ENCODE results near the gene AKAP1. TPM values are rescaled to one million over a fixed set of nuclear protein-coding genes. Genes with fewer than 3 reads are reported as not detected.

Gene AKAP1, protein sequence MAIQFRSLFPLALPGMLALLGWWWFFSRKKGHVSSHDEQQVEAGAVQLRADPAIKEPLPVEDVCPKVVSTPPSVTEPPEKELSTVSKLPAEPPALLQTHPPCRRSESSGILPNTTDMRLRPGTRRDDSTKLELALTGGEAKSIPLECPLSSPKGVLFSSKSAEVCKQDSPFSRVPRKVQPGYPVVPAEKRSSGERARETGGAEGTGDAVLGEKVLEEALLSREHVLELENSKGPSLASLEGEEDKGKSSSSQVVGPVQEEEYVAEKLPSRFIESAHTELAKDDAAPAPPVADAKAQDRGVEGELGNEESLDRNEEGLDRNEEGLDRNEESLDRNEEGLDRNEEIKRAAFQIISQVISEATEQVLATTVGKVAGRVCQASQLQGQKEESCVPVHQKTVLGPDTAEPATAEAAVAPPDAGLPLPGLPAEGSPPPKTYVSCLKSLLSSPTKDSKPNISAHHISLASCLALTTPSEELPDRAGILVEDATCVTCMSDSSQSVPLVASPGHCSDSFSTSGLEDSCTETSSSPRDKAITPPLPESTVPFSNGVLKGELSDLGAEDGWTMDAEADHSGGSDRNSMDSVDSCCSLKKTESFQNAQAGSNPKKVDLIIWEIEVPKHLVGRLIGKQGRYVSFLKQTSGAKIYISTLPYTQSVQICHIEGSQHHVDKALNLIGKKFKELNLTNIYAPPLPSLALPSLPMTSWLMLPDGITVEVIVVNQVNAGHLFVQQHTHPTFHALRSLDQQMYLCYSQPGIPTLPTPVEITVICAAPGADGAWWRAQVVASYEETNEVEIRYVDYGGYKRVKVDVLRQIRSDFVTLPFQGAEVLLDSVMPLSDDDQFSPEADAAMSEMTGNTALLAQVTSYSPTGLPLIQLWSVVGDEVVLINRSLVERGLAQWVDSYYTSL
- total RNA-seq (2014; rRNA removed; shearing (Covaris generic)) = 27.2 and 30.1 TPM in 2 replicates

DNA sequence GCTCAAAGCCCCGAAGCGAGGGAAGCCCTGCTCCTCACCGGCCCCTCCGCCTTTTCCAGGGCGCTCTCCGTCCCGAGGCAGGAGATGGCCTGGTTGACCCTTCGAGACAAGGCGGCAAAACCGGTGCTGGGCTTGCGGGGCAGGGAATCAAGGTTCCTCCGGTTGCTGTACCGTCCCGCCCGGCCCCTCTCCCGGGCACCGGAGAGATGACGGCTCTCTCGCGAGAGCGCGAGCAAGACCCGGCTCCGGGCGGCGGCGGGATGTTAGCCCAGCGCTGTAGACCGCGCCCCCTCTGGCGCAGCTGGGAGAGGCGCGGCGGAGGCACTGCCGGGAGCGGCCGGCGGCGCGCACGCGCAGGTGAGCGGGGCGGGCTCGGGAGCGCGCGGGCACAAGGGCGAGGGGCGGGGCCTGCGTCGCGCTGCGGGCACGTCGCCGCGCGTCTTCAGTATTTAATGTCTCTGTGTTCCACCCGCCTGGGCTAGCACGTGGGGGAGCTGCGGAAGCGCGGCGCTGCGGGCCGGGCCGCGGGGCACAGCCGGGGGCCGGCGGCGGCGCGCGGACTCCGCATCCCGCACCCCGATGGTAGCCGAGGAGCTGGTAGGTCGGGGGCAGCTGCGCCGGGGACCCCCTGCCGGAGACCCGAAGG is at the start of gene AKAP1:
Gene AKAP1 (plus strand): TSS at position 445 of the 646 bp plus-strand sequence. CDS start 20,219 bp downstream, outside the sequence.
- peak; percentile 95 for DNase-seq (ENCODE audit: low read depth)

DNA sequence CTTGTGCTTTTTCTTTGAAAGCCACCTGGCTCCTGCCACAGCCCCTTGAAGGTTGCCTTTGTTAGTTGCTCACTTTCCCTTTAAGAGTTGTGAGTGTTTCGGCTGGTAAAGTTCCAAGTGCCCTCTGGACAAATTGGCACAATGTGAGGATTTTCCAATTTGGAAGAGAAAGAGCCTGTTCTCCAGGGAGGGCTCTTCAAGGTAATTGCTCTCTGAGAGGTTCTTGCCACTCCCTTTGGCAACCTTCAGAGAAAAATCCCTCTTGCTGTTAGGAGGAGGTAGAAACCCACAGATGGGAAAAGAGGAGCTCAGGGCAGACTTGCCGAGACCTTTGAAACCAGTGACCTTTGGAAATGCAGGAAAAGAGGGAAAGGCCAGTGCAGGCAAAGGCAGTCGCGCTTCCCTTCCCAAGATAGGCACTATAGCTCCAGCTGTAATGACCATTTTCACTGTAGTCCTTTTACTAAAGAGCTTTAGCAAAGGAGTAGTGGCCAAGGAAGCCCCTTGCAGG is 49.0 kb upstream of the AKAP1 start:
- DNase-seq (ENCODE audit: low read depth) = peak; percentile 22

GRCh38 chr17:57037411-57037810 is 47.6 kb upstream of the AKAP1 start:
- no peak for DNase-seq (ENCODE audit: low read depth)

- DNase-seq (ENCODE audit: low read depth) = no peak
These were observed 46.6 kb upstream of the AKAP1 start for GRCh38 chr17:57038486-57038885.

DNA sequence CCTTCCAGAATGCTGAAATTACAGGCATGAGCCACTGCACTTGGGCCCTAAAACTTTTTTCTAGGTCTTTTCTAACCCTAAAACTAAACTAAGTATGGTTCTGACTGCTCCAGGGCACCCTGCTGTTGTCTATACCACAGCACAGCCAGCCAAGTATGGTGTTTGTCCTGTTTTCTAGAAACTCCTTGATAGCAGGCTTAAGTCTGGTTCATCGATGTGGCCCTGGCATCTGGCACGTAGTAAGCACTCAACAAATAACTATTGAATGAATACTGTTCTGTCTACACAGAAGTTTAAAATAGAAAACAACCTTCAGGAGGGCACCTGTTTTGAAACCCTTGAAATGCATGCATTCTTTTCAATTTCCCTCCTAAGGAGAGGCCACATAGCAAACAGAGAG is 44.5 kb upstream of the AKAP1 start:
- no peak for DNase-seq (ENCODE audit: low read depth)

- no peak for DNase-seq (ENCODE audit: low read depth)
These were observed 41.8 kb upstream of the AKAP1 start for GRCh38 chr17:57043276-57043675.

- no peak for DNase-seq (ENCODE audit: low read depth)
These were observed 39.8 kb upstream of the AKAP1 start for GRCh38 chr17:57044976-57045867.

DNA sequence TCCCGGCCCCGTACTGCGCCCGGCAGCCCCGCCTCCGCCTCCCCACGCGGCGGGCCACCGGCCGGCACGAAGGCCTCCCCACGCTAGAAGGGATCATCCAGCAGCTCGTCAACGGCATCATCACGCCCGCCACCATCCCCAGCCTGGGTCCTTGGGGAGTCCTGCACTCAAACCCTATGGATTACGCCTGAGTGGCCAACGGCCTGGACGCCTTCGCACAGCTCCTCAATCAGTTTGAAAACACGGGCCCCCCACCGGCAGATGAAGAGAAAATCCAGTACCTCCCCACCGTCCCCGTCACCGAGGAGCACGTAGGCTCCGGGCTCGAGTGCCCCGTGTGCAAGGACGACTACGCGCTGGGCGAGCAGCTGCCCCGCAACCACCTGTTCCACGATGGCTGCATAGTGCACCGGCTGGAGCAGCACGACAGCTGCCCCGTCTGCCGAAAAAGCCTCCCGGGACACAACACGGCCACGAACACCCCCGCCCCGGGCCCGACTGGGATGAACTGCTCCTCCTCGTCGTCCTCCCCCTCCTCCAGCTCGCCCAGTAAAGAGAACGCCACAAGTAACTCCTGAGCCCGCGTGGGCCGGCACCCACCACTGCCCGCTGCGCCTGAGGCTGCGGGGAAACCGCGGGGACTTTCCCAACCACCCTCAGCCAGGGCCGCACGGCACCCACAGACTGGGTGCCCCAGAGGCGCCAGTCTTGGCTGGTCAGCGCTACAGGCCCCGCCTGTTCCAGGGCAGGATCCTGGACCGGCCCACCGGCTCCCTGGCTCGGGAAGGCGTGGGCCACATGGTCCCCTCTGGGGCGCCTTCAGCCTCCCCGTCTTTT is 39.0 kb upstream of the AKAP1 start:
- DNase-seq (ENCODE audit: low read depth) = no peak

- DNase-seq (ENCODE audit: low read depth) = no peak
These were observed 38.3 kb upstream of the AKAP1 start for GRCh38 chr17:57046749-57047148.

- DNase-seq (ENCODE audit: low read depth) = no peak
These were observed 37.0 kb upstream of the AKAP1 start for GRCh38 chr17:57048096-57048495.

DNA sequence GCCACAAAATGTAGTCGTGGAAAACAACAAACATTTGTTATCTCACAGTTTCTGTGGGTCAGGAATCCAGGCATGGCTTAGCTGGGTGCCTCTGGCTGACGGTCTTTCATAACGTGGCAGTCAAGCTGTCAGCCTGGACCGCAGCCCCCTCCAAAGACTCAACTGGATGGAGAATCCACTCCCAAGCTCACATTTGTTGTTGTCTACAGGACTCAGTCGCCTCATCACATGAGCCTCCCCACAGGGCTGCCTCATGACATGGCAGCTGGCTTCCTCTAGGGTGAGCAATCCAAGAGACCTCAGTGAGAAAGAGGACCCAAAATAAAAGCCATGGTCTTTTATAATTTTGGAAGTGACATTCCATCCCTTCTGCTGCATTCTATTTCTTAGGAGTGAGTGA is 34.7 kb upstream of the AKAP1 start:
- no peak for DNase-seq (ENCODE audit: low read depth)

DNA sequence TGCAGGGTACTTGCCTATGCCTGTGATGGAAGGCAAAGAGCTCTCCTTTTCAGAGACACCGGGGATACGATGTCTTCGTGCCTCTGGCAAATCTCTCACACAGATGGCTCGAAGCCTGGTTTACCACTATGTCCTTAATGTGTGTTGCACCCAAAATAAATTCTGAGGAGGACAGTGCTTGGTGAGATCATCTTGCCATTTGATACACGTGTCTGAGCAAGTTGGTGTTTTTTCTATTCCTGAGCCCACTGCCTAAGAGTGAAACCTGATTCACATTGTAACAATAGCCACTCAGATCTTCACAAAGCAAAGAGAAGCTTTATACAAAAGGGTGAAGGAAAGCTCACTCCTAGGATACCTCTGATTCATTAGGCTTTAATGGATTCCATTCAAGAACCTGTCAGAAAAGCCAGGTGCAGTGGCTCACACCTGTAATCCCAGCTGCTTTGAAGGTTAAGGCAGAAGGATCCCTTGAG is 33.1 kb upstream of the AKAP1 start:
- no peak for DNase-seq (ENCODE audit: low read depth)

- no peak for DNase-seq (ENCODE audit: low read depth)
These were observed 22.2 kb upstream of the AKAP1 start for GRCh38 chr17:57062865-57063264.

DNA sequence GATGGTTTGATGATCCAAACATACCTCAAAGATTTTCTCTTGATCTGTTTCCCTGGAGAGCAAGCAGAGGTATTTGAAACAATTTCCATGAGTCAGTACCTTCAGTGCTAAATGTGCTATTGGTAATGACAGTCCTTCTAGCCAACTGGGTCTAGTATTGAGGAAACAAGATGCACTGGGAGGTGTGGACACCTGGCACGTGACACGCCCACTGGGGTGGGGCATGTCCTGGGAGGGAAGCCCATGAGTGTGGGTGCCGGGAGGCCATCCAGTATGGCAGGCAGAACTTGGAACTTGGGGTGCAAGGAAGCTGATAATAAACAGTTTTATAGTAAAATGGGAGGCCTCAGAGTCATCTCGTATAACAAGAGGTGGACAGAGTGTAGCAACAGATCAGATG is 17.9 kb upstream of the AKAP1 start:
- DNase-seq (ENCODE audit: low read depth) = no peak

GRCh38 chr17:57067781-57068180 is 17.3 kb upstream of the AKAP1 start:
- no peak for DNase-seq (ENCODE audit: low read depth)

DNA sequence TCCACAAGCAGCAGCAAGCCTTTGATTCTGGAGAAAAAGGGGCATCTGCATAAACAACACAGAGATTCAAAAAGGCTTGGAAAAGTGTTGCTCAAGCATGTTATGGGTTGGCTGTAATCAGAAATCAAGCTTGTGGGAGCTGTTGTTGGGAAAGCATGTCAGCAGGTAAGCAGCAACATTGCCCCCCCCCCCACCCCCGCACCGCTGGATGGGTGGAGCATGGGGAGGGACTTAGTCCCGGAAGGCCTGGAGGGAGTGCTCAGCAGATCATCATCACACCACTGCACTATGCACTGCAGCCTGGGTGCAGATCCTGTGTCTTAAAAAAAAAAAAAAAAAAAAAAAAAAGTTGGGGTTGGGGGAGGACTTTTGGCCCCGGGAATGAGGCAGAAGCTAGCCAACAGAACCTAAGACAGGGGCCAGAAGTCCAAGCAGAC is 16.8 kb upstream of the AKAP1 start:
- no peak for DNase-seq (ENCODE audit: low read depth)

- no peak for DNase-seq (ENCODE audit: low read depth)
These were observed 16.3 kb upstream of the AKAP1 start for GRCh38 chr17:57068707-57069106.

DNA sequence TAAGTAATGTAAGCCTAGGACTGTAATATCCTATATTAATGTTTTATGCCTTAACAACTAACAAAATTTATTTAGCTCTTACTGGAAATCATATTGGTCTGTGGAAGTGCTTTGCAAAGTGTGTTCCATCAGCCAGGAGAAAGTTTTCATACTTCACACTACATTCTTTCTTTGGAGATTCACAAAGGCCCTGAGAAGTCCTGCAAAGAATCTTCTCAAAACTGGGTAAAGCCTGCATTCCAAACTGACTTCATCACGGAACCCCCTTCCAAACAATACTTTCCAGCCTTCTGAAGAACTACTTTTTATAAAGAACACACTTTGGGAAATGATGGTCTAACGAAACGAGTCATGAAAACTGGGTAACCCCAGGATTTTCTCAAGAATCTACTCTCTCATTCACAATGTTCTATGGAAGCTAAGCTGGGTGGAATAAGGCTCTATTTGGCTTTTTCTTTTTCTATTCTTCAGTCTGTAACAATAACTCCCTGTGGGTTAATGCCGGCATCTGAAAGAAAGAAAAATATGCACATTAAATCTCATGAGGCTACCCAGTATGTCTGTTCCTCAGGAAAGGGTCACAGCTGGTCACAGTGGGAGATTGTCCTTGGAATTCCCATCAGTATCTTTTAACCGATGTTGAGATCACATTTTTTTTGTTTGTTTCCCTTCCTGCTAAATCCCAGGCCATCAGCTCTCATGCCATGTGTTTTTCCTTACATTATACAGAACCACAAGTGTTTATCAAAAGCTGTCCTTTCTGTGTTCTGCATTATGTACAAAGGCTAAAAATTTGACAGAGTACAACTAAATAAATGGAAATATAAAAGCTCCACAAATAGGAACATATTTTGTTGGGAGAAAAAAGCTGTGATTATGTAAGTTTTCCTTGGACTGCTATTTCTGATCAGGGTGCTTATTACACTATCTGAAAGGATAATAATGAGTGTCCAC is 12.8 kb upstream of the AKAP1 start:
- DNase-seq (ENCODE audit: low read depth) = no peak

- no peak for DNase-seq (ENCODE audit: low read depth)
These were observed 11.4 kb upstream of the AKAP1 start for GRCh38 chr17:57073626-57074025.
